Testis (tissue), 2 donors: ENCODE measurements around the gene ADISSP.

Source experiments
- POLR2A ChIP-seq: fragments of 450-650 bp; IDR thresholded peaks from one replicate; pipeline ENCODE4 v1.6.1; 2017; ENCODE audit warnings: antibody characterized with exemption, mild to moderate bottlenecking, moderate library complexity
- TF ChIP-seq, protein P1 (sequence below), 3 experiments: fragments of 450-650 bp in 2 of 3; fragments of 200-600 bp in 1 of 3; sonication (generic) in 1 of 3; IDR thresholded peaks; one replicate each; pipeline ENCODE4 v1.5.1; 2016 to 2019; ENCODE audit warnings: antibody characterized with exemption in 3 of 3, mild to moderate bottlenecking in 2 of 3, moderate library complexity in 1 of 3

DNA sequence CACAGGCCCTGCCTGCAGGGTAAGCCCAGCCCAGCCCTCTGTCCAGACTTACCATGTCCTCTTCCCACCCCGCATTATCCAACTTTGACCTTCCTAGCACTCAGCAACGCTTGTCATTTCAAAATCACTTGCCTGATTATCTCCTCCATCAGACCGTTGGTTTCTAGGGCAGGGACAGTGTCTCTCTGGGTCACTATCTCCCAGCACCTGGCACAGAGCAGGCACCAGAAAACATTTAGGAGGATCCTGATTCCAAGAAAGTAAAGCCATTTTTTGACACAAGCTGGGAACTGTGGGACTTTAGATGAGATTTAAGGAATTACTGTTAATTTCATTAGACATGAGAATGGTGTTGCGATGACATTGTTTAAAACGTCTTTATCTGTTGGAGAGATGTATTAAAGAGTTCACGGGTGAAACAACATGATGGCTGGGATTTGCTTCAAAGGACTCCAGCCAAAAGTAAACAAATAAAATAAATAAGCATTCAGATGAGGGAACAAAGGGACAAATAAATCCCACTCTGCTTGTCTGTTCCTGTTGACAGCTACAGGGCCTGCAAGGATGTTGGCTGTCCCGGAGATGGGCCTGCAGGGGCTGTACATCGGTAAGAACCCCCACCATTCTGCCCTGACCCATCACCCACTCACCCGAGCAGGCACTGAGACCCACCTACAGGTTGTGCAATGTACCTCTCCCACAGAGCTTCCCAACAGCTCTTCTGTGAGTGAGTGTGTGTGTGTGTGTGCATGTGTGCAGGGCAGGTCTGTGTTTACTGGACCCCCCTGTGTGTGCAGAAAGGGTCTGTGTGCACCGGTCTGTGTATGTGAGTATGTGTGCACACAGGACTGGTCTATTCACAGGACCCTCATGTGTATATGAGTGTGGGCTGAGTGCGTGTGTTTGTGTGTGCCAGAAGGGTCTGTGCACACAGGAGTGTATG, 29.2 kb downstream of the ADISSP start:
- TF ChIP-seq POLR2A, result no peak
- TF ChIP-seq, protein P1, sequence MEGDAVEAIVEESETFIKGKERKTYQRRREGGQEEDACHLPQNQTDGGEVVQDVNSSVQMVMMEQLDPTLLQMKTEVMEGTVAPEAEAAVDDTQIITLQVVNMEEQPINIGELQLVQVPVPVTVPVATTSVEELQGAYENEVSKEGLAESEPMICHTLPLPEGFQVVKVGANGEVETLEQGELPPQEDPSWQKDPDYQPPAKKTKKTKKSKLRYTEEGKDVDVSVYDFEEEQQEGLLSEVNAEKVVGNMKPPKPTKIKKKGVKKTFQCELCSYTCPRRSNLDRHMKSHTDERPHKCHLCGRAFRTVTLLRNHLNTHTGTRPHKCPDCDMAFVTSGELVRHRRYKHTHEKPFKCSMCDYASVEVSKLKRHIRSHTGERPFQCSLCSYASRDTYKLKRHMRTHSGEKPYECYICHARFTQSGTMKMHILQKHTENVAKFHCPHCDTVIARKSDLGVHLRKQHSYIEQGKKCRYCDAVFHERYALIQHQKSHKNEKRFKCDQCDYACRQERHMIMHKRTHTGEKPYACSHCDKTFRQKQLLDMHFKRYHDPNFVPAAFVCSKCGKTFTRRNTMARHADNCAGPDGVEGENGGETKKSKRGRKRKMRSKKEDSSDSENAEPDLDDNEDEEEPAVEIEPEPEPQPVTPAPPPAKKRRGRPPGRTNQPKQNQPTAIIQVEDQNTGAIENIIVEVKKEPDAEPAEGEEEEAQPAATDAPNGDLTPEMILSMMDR (IDR thresholded peaks at IDR 0.05), result no peak
